GM23338 (cell line): ENCODE measurements around the gene CFAP90. TPM values are rescaled to one million over a fixed set of nuclear protein-coding genes. Genes with fewer than 3 reads are reported as not detected.

Experiments
- ATAC-seq: fragments of 200-7000 bp; cut with Tn5 transposase; 3 replicates; pipeline ENCODE4 v1.9.1; 2020
- DNase-seq: peaks from one replicate; pipeline ENCODE4 v3.0.0-alpha.2; 2015; ENCODE audit warnings: low spot score
- H2AFZ ChIP-seq: fragments of 200-600 bp; sonication (generic); 2 replicates; pipeline ENCODE4 v1.8.0; 2016; ENCODE audit warnings: antibody characterized with exemption, mild to moderate bottlenecking, moderate library complexity
- H3F3A ChIP-seq: fragments of 200-600 bp; sonication (generic); replicated peaks from 2 replicates; pipeline ENCODE4 v1.8.0; 2017; ENCODE audit warnings: antibody characterized with exemption, mixed run types, low read depth
- H3K27ac ChIP-seq: fragments of 200-600 bp; sonication (generic); 2 replicates; pipeline ENCODE4 v1.6.1; 2016; ENCODE audit warnings: low read depth
- H3K27me3 ChIP-seq: fragments of 200-600 bp; sonication (generic); 2 replicates; pipeline ENCODE4 v1.8.0; 2016; ENCODE audit warnings: mild to moderate bottlenecking, mixed run types, moderate library complexity; ENCODE audit not compliant: insufficient read depth
- H3K36me3 ChIP-seq: fragments of 200-600 bp; sonication (generic); 2 replicates; pipeline ENCODE4 v1.8.0; 2016; ENCODE audit warnings: mild to moderate bottlenecking; ENCODE audit not compliant: insufficient read depth
- H3K4me1 ChIP-seq: fragments of 200-600 bp; sonication (generic); 2 replicates; pipeline ENCODE4 v1.8.0; 2016; ENCODE audit warnings: mild to moderate bottlenecking, moderate library complexity; ENCODE audit not compliant: insufficient read depth
- H3K4me2 ChIP-seq: fragments of 200-600 bp; sonication (generic); 2 replicates; pipeline ENCODE4 v1.7.1; 2017; ENCODE audit warnings: mixed run types
- H3K4me3 ChIP-seq: fragments of 200-600 bp; sonication (generic); 2 replicates; pipeline ENCODE4 v1.6.1; 2016; ENCODE audit warnings: mixed run types
- H3K79me2 ChIP-seq: fragments of 200-600 bp; sonication (generic); replicated peaks from 2 replicates; pipeline ENCODE4 v1.8.0; 2017; ENCODE audit warnings: mild to moderate bottlenecking; ENCODE audit not compliant: insufficient read depth
- H3K9me2 ChIP-seq: fragments of 200-600 bp; sonication (generic); 2 replicates; pipeline ENCODE4 v1.8.0; 2017; ENCODE audit not compliant: insufficient read depth
- H4K20me1 ChIP-seq: fragments of 200-600 bp; sonication (generic); replicated peaks from 2 replicates; pipeline ENCODE4 v1.8.0; 2017; ENCODE audit warnings: mild to moderate bottlenecking; ENCODE audit not compliant: insufficient read depth
- H3K27ac Mint-ChIP-seq: 2 replicates; pipeline ENCODE4 v1.8.0; 2020; ENCODE audit warnings: inconsistent platforms, mild to moderate bottlenecking, moderate library complexity, mixed read lengths
- H3K27me3 Mint-ChIP-seq: 3 replicates; pipeline ENCODE4 v1.8.0; 2022; ENCODE audit warnings: low read depth, mild to moderate bottlenecking, moderate library complexity, mixed read lengths, inconsistent platforms; ENCODE audit not compliant: insufficient read depth, poor library complexity
- H3K36me3 Mint-ChIP-seq: 3 replicates; pipeline ENCODE4 v1.8.0; 2021; ENCODE audit warnings: low read depth, mild to moderate bottlenecking, inconsistent platforms, moderate library complexity, mixed read lengths
- H3K4me1 Mint-ChIP-seq: 3 replicates; pipeline ENCODE4 v1.8.0; 2020; ENCODE audit warnings: mild to moderate bottlenecking, inconsistent platforms, mixed read lengths
- H3K4me3 Mint-ChIP-seq: 3 replicates; pipeline ENCODE4 v1.8.0; 2021; ENCODE audit warnings: moderate library complexity, mild to moderate bottlenecking, inconsistent platforms, mixed read lengths
- H3K9me3 Mint-ChIP-seq: 3 replicates; pipeline ENCODE4 v1.8.0; 2020; ENCODE audit warnings: moderate library complexity, mild to moderate bottlenecking, inconsistent platforms, mixed read lengths
- CREB1 ChIP-seq: fragments of 250-450 bp; sonication (Bioruptor Pico); IDR thresholded peaks from 2 replicates; pipeline ENCODE4 v1.5.0; 2020; ENCODE audit warnings: low read depth, mild to moderate bottlenecking, moderate library complexity
- CTCF ChIP-seq, 2 experiments: fragments of 200-600 bp in 1 of 2; sonication (generic) in 1 of 2; conservative IDR thresholded peaks; 2 replicates each; pipeline versions ENCODE4 v1.5.1 to v1.6.1; 2016 to 2017; ENCODE audit warnings: antibody characterized with exemption in 2 of 2, low read depth in 2 of 2, mild to moderate bottlenecking in 2 of 2, moderate library complexity in 1 of 2
- ETS1 ChIP-seq: IDR thresholded peaks from 2 replicates; pipeline ENCODE4 v1.6.1; 2016; ENCODE audit warnings: antibody characterized with exemption
- EZH2 ChIP-seq: fragments of 200-600 bp; sonication (generic); IDR thresholded peaks from one replicate; pipeline ENCODE4 v1.8.0; 2017; ENCODE audit warnings: antibody characterized with exemption, mild to moderate bottlenecking, low read depth; ENCODE audit not compliant: unreplicated experiment
- EZH2phosphoT487 ChIP-seq: fragments of 200-600 bp; sonication (generic); IDR thresholded peaks from one replicate; pipeline ENCODE4 v1.8.1; 2018; ENCODE audit warnings: antibody characterized with exemption; ENCODE audit not compliant: unreplicated experiment
- JUNB ChIP-seq: IDR thresholded peaks from one replicate; pipeline ENCODE4 v1.6.1; 2016; ENCODE audit warnings: antibody characterized with exemption; ENCODE audit not compliant: unreplicated experiment
- NANOG ChIP-seq: IDR thresholded peaks from 2 replicates; pipeline ENCODE4 v1.6.1; 2016; ENCODE audit warnings: antibody characterized with exemption, borderline replicate concordance
- POLR2AphosphoS5 ChIP-seq: IDR thresholded peaks from 2 replicates; pipeline ENCODE4 v1.6.1; 2016; ENCODE audit warnings: antibody characterized with exemption, low read depth
- REST ChIP-seq: IDR thresholded peaks from one replicate; pipeline ENCODE4 v1.6.1; 2018; ENCODE audit warnings: antibody characterized with exemption; ENCODE audit not compliant: unreplicated experiment
- STAT1 ChIP-seq: IDR thresholded peaks from one replicate; pipeline ENCODE4 v1.6.1; 2016; ENCODE audit warnings: antibody characterized with exemption; ENCODE audit not compliant: unreplicated experiment
- ZNF114 ChIP-seq: fragments of 250-450 bp; sonication (Bioruptor Pico); IDR thresholded peaks from 2 replicates; pipeline ENCODE4 v1.5.0; 2020; ENCODE audit warnings: mild to moderate bottlenecking, moderate library complexity
- ZNF331 ChIP-seq: fragments of 250-450 bp; sonication (Bioruptor Pico); IDR thresholded peaks from 2 replicates; pipeline ENCODE4 v1.5.0; 2020; ENCODE audit warnings: low read depth, mild to moderate bottlenecking, moderate library complexity
- ZNF462 ChIP-seq: fragments of 250-450 bp; sonication (Bioruptor Pico); IDR thresholded peaks from 2 replicates; pipeline ENCODE4 v1.5.0; 2020; ENCODE audit warnings: mild to moderate bottlenecking, moderate library complexity
- polyA plus RNA-seq: library from polyadenylated mRNA; unstranded; fragments of >200 nt; fragmentation: Nextera tagmentation; extraction: Ambion mirVana; gene quantifications from 2 replicates; pipeline ENCODE4 v1.2.1, GENCODE V29; 2016
- total RNA-seq: library from RNA; depleted of rRNA; stranded (reverse); fragments of >200 nt; shearing (Covaris generic); gene quantifications from 2 replicates; pipeline ENCODE4 v1.2.3, GENCODE V29; 2014

Gene CFAP90
- total and polyA plus RNA-seq, 2 experiments from 2014 or later = 0.10 to 1.0 TPM

- Histone ChIP-seq H2AFZ (no peak overlapping the region), H3F3A (no peaks in the 10 kb centered on the region), H3K4me3 (no peak overlapping the region), H3K9me2 (no peaks in the 10 kb centered on the region), H3K27ac (no peak overlapping the region), H3K27me3 (no peaks in the 10 kb centered on the region), H3K79me2 (no peaks in the 10 kb centered on the region), H4K20me1 (0 out of 2 replicates have a peak, but pooled peaks cover 5% of the 10 kb centered on the region), H3K4me1 (peaks cover 16% of the 10 kb centered on the region), H3K4me2 (no peak overlapping the region), H3K36me3 (peaks cover 10% of the 10 kb centered on the region; the same call in 1 of the 2 replicates)
- Mint-ChIP-seq H3K36me3 (peaks cover 17% of the 10 kb centered on the region), H3K4me3 (no peak overlapping the region), H3K27ac (no peak overlapping the region), H3K4me1 (peaks cover 25% of the 10 kb centered on the region), H3K27me3 (no peaks in the 10 kb centered on the region), H3K9me3 (no peaks in the 10 kb centered on the region; the same call in 2 of the 3 replicates)
- no peak for DNase-seq
- ATAC-seq = no peak
- no peak for TF ChIP-seq REST
- no peak for TF ChIP-seq EZH2phosphoT487
- TF ChIP-seq CREB1 (CRISPR knock-in tag) = no peak
- TF ChIP-seq NANOG = no peak
- TF ChIP-seq STAT1 = no peak
- no peak for TF ChIP-seq ZNF462 (CRISPR knock-in tag)
- TF ChIP-seq CTCF (conservative IDR thresholded peaks at IDR 0.05; ENCODE audit: low read depth in 2 of 2) = no peak
- TF ChIP-seq JUNB = no peak
- no peak for TF ChIP-seq POLR2AphosphoS5
- TF ChIP-seq ZNF114 = no peak
- TF ChIP-seq ZNF331 = no peak
- no peak for TF ChIP-seq EZH2
- TF ChIP-seq ETS1 = no peak
Observed at GRCh38 chr5:7813576-7813975, 37.4 kb downstream of the CFAP90 start.
